Measurements from ENCODE around the gene MYCBP2. TPM values are rescaled to one million over a fixed set of nuclear protein-coding genes. Genes with fewer than 3 reads are reported as not detected.

The MYCBP2 gene
- total RNA-seq, 1 donor from 2014 or later = 191 TPM

- no peaks in the 10 kb centered on the region for H3K36me3 ChIP-seq
- no peak for TF ChIP-seq POLR2AphosphoS5 (IDR thresholded peaks at IDR 0.05; ENCODE audit: insufficient read depth in 1 of 2, low read depth in 1 of 2)
- TF ChIP-seq POLR2A (IDR thresholded peaks at IDR 0.05) = no peak
- TF ChIP-seq CTCF (IDR thresholded peaks at IDR 0.05) = no peak
- intact Hi-C loops (cut with DNase I) = no loop called here
- H3K4me3 ChIP-seq = no peak overlapping the region
- no peaks in the 10 kb centered on the region for H3K27me3 ChIP-seq
- H3K9me3 ChIP-seq = no peaks in the 10 kb centered on the region
- H3K4me1 ChIP-seq = peaks cover 58% of the 10 kb centered on the region
- H3K27ac ChIP-seq = no peak overlapping the region
- DNase-seq (ENCODE audit: extremely low spot score in 2 of 2) = no peak
Measured at GRCh38 chr13:77313923-77314322, 13.0 kb downstream of the MYCBP2 start.

- no peak for DNase-seq (ENCODE audit: extremely low spot score in 2 of 2)
- no peak overlapping the region for H3K27ac ChIP-seq
- TF ChIP-seq POLR2AphosphoS5 (IDR thresholded peaks at IDR 0.05; ENCODE audit: insufficient read depth in 1 of 2, low read depth in 1 of 2) (no peak), POLR2A (IDR thresholded peaks at IDR 0.05) (no peak), CTCF (IDR thresholded peaks at IDR 0.05) (no peak)
- H3K4me3 ChIP-seq = no peak overlapping the region
- intact Hi-C loops (cut with DNase I) = no loop called here
- H3K4me1 ChIP-seq = peaks cover 63% of the 10 kb centered on the region
- no peaks in the 10 kb centered on the region for H3K9me3 ChIP-seq
- no peaks in the 10 kb centered on the region for H3K27me3 ChIP-seq
- no peaks in the 10 kb centered on the region for H3K36me3 ChIP-seq
Measured at GRCh38 chr13:77312311-77312710, 14.6 kb downstream of the MYCBP2 start.

- DNase-seq (ENCODE audit: extremely low spot score in 2 of 2) = no peak
- intact Hi-C loops (cut with DNase I) = no loop called here
- Histone ChIP-seq H3K27ac (peak overlapping the region; percentile 34), H3K4me1 (peaks cover 66% of the 10 kb centered on the region), H3K36me3 (no peaks in the 10 kb centered on the region), H3K27me3 (no peaks in the 10 kb centered on the region), H3K9me3 (no peaks in the 10 kb centered on the region), H3K4me3 (peak overlapping the region in 1 of 2 donors; percentile 7)
- no peak for TF ChIP-seq POLR2A (IDR thresholded peaks at IDR 0.05)
- TF ChIP-seq CTCF (IDR thresholded peaks at IDR 0.05) = no peak
- TF ChIP-seq POLR2AphosphoS5 (IDR thresholded peaks at IDR 0.05; ENCODE audit: insufficient read depth in 1 of 2, low read depth in 1 of 2) = no peak
Measured at GRCh38 chr13:77310579-77311279, 16.2 kb downstream of the MYCBP2 start.

GRCh38 chr13:77310161-77310560, 16.7 kb downstream of the MYCBP2 start:
- H3K27ac ChIP-seq = peak overlapping the region; percentile 34
- peak overlapping the region in 1 of 2 donors; percentile 3 for H3K4me3 ChIP-seq
- H3K36me3 ChIP-seq = no peaks in the 10 kb centered on the region
- no peaks in the 10 kb centered on the region for H3K9me3 ChIP-seq
- no peak for DNase-seq (ENCODE audit: extremely low spot score in 2 of 2)
- no peak for TF ChIP-seq POLR2A (IDR thresholded peaks at IDR 0.05)
- no peak for TF ChIP-seq CTCF (IDR thresholded peaks at IDR 0.05)
- TF ChIP-seq POLR2AphosphoS5 (IDR thresholded peaks at IDR 0.05; ENCODE audit: insufficient read depth in 1 of 2, low read depth in 1 of 2) = no peak
- intact Hi-C loops (cut with DNase I) = no loop called here
- H3K27me3 ChIP-seq = no peaks in the 10 kb centered on the region
- H3K4me1 ChIP-seq = peaks cover 67% of the 10 kb centered on the region

DNA sequence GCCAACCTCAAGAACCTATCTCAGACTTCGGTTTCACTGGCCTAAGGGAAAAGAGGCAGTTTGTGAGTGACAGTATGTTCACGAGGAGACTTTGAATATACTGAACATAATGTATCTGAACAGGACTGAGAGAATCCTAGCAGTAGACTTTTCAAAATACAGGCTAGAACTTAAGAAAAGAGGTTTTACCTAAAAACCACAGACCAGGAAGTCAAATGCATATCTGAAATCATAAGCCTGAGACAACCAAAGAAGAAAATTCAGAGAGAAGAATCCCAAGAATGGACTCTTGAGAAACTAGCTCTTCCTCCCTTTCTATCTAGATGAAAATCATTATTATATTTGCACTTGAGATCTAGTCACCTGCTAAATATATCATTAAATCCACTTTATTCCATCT, 17.6 kb downstream of the MYCBP2 start:
- no peaks in the 10 kb centered on the region for H3K36me3 ChIP-seq
- H3K4me3 ChIP-seq = no peak overlapping the region
- intact Hi-C loops (cut with DNase I) = no loop called here
- H3K27ac ChIP-seq = peak overlapping the region; percentile 34
- TF ChIP-seq CTCF (IDR thresholded peaks at IDR 0.05) = no peak
- TF ChIP-seq POLR2AphosphoS5 (IDR thresholded peaks at IDR 0.05; ENCODE audit: insufficient read depth in 1 of 2, low read depth in 1 of 2) = no peak
- H3K9me3 ChIP-seq = no peaks in the 10 kb centered on the region
- no peak for DNase-seq (ENCODE audit: extremely low spot score in 2 of 2)
- peaks cover 69% of the 10 kb centered on the region for H3K4me1 ChIP-seq
- no peaks in the 10 kb centered on the region for H3K27me3 ChIP-seq

Data from vagina (tissue), 2 donors.